Measurements from ENCODE around the gene MTA1.
A peak's percentile ranks its signal among the peaks of the same experiment; 100 is the strongest.

Gene MTA1

DNA sequence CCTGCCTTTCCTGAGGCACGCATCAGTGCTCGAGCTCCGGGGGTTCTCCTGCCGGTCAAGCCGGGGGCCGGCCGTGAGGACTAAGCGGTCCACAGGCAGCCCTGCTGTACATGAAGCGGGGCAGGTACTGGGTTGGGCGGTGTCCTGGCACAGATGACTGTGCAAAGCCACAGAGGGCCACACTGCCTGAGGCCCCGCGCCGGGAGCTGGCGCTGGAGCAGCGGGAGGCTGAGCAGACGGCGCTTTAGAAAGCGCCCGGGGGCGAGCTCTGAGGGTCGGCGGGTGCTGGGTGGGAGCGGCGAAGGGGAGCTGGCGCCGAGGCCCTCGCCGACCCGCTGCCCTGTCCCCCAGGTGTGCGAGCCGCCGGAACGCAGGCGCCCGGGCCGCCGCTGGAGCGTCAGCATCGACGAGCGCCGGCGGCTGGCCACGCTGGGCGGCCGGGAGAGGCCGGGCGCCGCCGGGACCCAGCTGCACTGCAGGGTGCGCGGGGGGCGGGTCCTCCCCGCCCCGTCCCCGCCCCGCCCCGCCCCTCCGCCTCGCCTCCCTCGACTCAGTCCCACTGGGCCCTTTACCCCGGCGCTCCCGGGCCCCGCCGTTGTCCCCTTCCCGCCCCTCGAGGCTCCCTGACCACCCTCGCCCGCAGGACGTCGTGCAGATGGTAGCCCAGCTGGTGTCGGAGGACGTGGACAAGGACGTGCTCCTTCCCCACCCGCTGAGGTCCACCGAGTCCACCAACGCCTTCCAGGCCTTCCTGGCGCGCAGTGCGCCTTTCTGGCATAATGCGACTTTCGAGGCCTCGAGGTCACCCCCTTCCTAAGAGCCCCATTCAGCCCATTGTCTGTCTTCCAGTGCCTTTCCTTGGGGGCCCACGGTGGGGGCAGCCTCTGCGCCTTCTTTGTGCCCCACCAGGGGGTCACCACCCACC is 8.3 kb upstream of the MTA1 start:
- peak; percentile 14 for DNase-seq

DNA sequence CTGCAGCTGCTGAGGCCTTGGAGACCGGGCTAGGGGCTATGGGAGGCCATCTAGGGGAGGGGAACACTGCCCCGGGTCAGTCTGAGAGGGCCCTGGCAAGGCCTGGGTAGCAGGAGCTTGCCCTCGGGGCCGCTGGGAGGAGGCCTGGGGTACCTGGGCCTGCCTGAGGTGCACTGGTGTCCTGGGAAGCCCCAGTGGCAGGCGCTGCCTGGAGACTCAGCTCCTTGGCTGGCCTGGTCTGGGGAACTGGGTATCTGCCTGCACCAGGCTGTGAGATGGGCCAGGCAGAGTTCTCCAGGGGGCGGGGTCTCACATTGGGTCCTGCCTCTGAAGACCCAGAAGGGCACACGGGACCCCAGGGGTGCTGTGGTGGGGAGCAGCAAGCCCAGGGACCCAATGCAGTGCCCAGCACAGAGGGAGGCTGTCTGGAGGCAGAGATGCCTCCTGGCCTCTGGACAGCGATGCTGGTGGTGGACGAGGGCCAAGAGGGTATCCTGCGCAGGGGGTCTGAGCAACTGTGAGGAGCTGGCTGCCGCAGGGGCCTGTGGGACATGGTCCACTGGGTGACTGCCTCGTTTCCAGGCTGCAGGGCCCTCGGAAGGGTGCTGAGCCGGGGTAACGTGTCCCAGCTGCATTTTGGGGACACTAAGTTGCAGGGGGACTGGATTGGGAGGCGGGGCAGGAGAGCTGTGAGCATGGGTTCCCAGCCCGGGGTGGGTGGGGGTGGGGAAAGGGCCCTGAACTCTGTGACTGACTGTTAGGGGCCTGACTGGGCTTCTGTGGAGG is 7.4 kb upstream of the MTA1 start:
- DNase-seq, result no peak

DNA sequence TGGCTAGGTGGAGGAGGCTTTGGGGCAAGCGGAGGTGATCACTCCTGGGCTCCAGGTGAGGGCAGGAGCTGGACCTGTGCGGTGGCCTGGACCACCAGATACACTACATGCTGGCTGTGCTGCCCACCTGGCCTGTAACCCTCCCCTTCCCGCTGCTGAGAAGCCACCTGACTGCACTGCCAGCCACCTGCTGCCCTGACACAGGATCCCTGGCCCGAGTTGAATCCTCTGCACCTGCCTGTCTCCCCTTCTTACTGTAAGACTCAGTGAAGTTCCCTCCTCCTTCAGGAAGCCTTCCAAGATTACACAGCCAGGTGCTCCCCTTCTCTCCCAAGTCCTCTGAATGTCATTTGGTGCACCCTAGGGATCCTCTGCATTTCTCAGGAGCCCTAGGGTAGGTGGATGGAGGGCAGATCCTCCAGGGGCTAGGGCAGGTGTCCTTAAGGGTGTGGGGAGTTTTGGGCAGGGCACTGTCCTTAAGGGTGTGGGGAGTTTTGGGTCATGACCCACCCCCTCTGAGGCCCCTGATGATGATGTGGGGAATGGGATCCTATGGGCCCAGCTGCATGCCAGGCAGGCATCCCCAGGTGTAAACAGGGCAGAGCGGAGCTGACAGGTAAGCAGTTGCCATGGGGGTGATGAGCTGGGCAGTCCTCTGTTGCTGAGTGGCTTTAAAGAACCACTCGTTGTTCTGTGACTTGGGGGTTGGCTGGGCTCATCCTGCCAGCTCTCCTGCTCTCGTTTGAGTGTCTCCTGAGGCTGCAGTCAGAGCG is 6.7 kb upstream of the MTA1 start:
- no peak for DNase-seq

DNA sequence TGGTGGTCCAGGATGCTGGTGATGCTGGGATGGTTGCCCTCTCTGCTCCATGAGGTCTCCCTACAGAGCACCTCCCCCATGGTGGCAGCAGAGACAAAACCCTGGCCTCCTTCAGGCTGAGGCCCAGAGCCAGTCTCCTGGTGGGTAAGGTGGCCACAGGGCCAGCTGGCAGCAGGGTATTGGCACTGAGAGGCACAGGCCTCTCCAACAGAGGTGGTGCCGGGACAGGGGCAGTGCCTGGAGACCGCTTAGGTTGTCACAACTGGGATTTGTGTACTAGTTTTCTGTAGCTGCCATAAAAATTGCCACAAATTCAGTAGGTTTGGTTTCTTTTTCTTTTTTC is 6.1 kb upstream of the MTA1 start:
- no peak for DNase-seq

DNA sequence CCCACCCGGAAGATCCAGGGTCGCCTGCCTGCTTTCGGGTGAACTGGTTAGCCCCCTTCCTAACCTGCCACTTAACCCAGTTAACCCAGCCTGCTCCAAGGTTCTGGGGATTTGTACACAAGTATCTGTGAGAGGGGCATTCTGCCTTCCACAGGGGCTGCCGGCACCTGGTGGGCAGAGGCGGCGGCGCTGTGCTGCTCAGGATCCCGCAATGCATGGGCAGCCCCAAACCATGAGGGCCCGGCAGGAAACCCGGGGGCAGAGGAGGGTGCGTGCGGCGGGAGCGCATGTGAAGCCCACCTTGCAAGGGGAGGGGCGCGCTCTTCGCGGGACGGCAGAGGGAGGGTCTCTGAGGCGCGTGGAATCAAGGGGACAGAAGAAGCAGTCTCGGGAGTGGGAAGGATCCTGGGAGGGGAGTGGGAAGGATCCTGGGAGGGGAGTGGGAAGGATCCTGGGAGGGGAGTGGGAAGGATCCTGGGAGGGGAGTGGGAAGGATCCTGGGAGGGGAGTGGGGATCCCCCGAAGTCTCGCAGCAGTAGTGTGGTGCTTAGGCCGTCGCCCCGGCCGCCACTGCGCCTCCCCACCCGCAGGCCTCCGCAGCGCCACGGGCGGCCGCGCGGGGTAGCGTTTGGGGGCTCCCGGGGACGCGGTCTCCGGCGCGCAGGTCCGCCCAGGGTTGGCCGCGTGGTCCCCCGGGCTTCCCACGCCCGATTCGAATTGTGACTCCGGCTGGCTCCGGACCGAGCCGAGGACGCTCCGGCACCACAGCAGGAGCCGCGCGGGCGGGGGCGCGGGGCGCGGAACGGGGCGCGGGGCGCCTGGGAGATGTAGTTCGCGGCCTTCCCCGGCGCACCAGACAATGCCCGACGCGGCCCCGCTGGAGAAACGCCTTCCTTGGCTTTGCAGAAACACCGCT is 4.9 kb upstream of the MTA1 start:
- peak; percentile 59 for DNase-seq

DNA sequence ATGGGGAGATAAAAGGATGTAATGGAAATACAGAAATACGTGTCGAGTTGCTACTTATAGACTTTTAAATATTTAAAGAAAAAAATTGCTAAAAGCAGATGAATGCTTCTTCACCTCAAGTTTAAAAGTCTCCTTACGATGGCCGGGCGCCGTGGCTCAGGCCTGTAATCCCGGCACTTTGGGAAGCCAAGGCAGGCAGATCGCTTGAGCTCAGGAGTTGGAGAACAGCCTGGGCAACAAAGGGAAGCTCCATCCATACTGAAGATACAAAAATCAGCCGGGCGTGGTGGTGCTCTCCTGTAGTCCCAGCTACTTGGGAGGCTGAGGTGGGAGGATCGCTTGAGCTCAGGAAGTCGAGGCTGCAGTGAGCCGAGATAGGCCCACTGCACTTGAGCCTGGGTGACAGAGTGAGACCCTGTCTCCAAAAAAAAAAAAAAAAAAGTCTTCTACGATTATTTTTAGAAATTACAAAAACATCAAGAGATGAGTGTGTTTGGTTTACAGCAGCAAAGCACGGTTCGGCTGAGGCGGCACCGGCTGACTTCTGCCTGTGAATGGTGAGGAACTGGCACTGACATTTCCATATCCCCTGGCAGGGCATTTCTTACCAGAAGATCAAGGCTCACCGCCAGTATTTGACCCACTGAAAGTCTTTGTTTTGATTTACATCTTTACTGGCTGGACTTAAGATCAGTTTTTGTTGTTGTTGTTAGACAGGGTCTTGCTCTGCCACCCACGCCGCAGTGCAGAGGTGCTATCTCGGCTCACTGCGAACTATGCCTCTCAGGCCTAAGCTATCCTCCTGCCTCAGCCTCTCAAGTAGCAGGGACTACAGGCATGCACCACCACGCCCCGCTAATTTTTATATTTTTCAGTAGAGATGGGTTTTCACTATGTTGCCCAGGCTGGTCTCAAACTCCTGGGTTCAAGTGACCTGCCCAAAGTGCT is 3.9 kb upstream of the MTA1 start:
- DNase-seq, result no peak

DNA sequence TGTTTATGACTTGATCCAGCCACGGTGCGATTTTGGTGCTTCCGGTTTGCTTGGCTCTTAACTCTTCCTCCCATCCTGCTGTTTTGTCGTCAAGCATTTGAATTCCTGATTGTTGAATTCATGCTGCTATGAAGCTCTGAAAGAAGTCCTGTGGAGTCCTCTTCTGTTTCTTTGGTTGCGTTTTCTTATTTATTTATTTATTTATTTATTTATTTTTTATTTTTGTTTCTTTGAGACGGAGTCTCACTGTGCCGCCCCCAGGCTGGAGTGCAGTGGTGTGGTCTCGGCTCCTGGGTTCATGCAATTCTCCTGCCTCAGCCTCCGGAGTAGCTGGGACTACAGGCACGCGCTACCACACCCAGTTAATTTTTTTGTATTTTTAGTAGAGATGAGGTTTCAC is 3.0 kb upstream of the MTA1 start:
- no peak for DNase-seq

DNA sequence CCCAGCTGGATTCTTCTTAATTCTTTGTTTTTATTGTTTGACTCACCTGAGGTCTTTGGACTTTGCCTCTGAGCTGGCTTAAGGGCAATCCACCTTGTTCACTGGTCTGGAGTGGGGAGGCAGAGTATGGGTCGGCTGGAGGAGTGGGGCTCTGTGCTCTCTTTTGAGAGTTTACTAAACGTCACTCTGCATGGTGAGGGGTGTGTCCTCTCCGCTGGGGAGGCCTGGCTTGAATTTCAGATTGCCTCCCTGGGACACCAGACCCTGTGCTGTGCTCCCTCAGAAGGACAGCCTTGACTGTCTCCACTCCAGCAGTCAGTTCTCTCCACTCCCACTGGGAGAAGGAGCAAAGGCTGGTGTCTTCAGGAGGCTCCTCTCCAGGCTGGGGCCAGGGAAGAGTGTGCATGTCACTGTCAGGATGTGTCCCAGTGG is 1.9 kb upstream of the MTA1 start:
- no peak for DNase-seq

DNA sequence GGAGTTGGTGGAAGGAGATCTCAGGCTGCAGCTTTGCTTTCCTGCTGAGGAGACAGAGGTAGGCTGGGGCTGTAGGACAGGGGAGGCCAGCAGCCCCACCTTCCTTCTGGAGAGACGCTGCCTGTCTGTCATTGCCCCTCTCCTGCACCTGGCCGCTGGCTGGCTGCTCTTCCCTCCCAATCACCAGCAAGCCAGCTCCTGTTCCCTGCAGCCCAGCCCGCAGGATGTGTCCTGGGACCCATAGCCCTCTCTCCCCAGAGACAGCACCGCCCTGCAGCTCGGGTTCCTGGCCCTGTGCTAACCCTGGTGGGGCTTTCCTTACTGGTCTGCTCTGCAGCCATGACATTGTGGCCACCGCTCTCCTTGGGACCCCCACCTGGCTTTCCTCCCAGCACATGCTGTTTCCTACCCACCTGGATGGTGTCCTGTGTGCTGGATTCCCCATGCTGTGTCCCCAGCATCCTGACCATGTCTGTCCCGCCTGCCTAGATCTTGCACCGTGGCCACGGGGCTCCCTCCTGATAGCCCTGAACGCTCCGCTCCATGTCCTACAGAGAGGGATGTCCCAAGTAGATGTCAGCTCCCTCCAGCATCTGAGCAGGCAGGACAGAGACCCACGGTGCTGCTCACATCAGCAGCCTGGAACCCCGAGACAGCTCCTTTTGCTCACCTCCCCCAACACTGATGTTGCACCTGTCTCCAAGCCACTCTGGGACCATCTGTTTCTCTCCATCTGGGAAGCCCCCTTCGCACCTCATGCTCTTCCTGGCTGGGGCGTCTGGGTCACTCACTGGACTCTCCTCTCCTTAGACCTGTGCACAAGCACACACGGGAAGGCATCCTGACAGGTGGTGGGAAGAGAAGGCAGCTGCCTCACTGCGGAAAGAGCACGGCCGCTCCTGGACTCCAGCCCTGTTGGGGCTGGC is 1.1 kb upstream of the MTA1 start:
- no peak for DNase-seq

DNA sequence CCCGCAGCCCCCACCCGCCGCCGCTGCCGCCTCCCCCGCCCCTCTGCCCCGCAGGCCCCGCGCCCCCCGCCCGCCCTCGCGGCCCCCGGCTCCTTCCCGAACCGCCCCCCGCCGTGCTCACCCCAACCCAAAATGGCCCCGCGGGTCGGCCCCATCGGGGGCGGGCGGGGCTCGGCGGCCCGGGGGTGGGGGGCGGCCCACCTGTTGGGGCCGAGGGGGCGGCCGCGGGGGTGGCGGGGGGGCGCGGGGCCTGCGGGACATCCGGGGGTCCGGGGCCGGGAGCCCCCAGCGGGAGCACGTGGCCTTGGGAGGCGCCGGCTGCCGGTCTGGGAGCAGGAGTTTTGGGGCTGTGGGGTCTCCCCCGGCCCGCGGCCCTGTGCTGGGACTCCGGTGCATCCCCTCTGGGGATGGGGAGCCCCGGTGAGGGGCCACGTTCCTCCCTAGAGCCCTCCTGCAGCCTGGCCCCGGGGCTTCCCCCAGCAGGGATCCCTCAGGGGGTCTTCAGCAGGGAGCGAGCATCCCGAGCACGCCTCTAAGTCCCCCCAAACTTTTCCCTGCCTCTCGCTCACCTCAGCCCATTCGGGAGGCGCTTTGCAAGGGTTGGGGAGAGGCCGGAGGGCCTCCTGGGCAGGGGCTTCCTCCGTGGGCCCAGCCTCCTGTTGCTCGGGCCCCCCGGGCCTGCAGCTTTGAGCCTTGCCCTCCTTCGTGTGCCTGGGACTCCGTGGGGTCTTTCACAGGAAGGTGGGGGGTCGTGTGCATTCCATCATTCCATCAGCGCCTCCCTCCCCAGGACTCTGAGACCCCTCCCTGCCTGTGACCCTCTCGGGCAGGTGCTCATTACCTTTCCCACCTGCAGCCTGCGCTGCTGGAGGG is 710 bp downstream of the MTA1 start:
- DNase-seq, result no peak

DNA sequence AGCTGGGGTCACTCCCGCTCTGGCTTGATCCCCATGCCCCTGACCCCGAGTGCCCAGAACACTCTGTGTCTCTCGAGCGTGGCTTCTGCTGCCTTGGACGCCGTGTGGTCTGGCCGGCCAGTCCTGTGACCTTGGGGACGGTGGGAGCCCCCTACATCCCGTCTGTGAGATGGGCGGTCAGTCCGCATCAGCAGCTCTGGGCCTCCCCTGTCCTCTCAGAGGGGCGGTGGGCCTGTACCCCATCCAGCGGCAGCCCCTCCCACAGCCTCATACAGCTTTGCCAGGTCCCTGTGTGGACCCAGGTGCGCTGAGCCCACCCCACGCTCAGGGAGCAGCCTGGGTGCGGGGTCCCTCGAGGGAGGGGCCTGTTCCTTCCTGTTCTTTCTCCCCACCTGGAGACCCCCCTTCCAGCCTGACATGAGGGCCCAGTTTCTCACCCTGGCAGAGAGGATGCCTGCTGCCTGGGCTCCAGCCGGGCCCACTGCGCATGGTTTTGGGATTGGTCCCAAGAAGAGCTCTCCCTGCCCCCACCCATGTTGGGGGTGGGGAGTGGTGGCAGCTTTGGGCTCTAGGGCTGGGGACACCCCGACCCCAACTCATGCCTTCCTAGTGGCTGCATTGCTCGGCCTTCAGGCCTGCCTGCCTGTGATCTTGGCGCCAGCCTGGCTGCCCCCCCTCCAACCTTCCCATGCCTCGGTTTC is 1.5 kb downstream of the MTA1 start:
- DNase-seq, result no peak

DNA sequence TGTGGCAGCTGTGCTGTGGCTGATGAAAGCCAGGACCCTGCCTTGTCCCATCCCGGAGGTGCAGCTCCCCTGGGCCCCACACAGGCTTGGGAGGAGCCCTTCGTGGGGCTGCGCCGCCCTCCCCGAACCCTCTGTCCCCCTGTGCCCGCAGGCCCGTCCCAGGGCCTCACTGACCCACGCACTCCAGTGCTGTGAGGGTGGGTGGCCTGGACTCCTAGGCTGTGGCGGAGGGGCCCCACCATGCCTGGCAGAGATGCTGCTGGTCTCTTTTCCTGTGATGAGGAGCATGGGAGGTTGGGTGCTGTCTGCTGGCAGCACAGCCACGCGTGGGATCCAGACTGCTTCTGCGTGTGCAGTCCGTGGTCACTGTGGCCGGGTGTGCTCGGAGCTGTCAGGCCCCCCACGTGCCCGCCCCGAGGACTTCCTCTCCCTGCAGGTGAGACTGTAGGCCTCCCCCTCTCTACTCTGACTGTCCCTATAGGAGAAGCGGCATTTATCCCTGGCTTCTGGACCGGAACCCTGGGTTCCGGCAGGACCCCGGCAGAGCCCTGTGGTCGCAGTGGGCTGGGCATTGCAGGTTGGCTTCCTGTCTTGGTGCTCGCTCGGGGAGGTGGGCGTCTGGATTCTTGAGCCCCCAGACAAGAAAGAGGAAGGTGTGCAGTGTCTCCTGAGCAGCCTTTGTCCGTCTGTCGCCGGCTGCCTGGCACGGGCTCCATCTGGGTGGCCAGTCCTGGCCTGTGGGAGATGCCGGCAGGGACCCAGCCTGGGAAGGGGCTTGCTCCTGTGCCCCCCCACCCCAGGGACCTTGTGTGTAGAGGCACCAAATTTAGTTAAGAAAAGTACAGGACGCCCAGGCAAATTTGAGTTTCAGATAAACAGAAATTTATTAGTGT is 2.3 kb downstream of the MTA1 start:
- DNase-seq, result no peak

DNA sequence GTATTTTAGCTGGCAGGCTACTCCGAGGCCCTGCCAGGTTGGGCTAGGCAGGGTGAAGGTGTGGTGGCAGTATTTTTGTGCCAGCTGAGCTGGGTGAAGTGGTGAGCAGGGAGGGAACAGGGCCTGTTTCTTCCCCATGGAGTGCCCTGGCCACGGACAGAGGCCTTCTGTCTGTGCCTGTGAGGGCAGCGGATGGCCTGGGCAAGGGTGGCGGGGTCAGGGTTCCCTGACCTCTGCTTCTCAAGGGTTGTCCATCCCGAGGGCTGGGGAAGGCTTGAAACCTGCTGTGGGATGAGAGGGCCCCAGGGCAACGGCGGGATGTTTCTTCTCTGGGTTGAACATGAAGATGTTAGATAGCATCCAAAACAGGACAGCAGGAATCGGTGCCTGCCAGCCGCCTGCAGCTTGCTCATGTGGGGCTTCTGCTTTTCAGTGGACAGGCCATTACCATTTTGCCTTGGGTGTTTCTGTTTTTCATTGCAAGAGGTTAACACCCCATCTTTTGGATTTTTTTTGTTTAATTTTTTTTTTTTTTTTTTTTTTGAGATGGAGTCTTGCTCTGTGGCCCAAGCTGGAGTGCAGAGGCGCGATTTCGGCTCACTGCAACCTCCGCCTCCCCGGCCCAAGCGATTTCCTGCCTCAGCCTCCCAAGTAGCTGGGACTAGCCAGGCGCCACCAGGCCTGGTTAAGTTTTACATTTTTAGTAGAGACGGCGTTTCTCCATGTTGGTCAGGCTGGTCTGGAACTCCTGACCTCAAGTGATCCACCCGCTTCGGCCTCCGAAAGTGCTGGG is 3.3 kb downstream of the MTA1 start:
- no peak for DNase-seq

DNA sequence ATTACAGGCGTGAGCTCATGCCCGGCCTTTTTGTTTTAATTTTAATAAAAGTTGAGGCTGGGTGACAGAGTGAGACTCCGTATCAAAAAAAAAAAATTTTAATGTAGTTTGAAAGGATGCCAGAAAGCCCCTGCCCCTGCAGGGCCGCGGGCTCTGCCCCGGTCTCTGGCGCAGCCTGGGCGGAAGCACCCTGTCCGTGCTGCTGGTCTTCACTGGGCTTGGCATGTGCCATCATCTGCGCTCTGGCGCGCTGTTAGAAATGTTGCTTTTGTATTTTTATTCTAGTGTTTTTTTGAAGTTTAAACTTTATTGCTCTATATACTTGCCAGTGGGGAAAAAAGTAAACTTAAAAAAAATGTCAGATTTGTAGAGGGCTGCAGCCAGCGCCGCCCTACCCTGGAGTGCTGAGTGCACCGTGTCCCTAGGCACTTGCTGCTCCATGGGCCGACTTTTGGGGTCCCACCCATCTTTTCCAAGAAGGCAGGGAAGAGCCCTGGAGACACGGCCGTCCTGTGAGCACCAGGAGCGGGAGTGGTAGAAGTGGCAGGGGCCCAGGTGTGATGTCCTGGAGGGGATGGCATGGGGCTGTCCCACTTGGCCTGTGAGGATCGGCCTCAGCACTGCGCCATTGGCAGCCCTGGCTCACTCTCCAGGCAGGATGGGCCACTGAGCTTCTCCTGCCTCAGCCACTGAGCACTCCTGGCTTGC is 4.0 kb downstream of the MTA1 start:
- no peak for DNase-seq

DNA sequence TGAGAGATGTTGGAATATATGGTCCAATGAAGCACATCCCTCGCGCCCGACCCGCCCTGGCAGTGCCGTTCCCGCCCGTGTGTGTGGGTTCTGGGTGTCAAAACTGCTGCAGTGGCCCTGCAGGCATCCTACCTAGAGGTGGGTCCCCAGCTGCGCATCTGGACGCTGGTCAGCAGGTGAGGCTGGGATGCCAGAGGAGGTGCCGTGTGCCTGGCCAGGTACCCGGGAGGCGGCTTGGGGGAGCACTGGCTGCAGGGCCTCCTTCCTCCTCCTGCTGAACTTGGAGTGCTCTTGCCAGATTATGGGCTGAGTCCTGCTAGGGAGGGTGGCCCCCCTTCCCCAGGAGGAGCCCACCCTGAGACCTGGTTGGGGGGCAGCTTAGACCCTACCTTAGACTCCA is 5.2 kb downstream of the MTA1 start:
- DNase-seq, result no peak

DNA sequence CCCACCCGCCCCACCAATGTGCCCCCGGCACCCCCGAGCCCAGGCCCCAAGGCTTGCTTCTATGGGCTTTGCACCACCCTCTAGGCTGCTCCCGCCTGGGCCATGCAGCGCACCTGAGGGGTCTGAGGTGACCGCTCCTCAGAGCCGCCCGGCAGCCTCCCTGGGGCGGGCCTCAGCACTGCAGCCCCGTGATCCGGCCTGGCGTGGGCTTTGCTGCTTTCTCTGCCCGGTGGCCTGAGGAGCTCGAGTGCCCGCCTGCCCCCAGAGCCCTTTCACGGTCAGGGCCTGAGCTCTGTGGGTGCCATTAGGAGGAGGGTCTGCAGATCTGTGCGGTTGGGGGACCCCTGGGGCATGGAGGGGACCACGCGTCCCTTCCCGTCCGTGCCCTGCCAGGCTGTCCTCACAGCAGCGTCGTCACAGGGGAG is 6.2 kb downstream of the MTA1 start:
- no peak for DNase-seq

Data from CD4-positive, alpha-beta T cell treated with Interleukin-17A for 1 hour (primary cell).